Renal pelvis (tissue), 4 donors: ENCODE results near the gene ADSL. TPM values are rescaled to one million over a fixed set of nuclear protein-coding genes. Genes with fewer than 3 reads are reported as not detected.
A peak's percentile ranks its signal among the peaks of the same experiment; 100 is the strongest.
"Not testable (repeated sequence)": the region's sequence is repeated elsewhere in the genome, so short reads cannot be mapped to it uniquely, and the experiment has no call there.

Experiments used
- DNase-seq: peaks from one replicate; pipeline ENCODE4 v3.0.0-alpha.2; 2013
- polyA plus RNA-seq, 3 donors: library from polyadenylated mRNA; unstranded; fragments of 120-200 nt; gene quantifications; one replicate each; pipeline ENCODE4 v1.2.1, GENCODE V29; 2013; ENCODE audit not compliant: insufficient read length in 3 of 3

The ADSL gene
- polyA plus RNA-seq, 3 donors = 106 to 117 (median 108) TPM

GRCh38 chr22:40363059-40363458 is 16.8 kb downstream of the ADSL start:
- DNase-seq = no peak

GRCh38 chr22:40364431-40364830 is 18.1 kb downstream of the ADSL start:
- no peak for DNase-seq

- DNase-seq = no peak
These were observed 19.8 kb downstream of the ADSL start for GRCh38 chr22:40366068-40366467.

GRCh38 chr22:40367342-40367741 is 21.0 kb downstream of the ADSL start:
- DNase-seq = no peak

GRCh38 chr22:40368016-40368415 is 21.7 kb downstream of the ADSL start:
- no peak for DNase-seq

- DNase-seq = no peak
These were observed 22.5 kb downstream of the ADSL start for GRCh38 chr22:40368836-40369235.

GRCh38 chr22:40374567-40374966 is 28.3 kb downstream of the ADSL start:
- DNase-seq = no peak

- DNase-seq = no peak
These were observed 29.8 kb downstream of the ADSL start for GRCh38 chr22:40376149-40376548.

GRCh38 chr22:40377931-40378330 is 31.6 kb downstream of the ADSL start:
- DNase-seq = no peak

- not testable (repeated sequence) for DNase-seq
These were observed 32.1 kb downstream of the ADSL start for GRCh38 chr22:40378448-40378847.

GRCh38 chr22:40381461-40381860 is 35.2 kb downstream of the ADSL start:
- no peak for DNase-seq

GRCh38 chr22:40383905-40384304 is 37.6 kb downstream of the ADSL start:
- no peak for DNase-seq

- no peak for DNase-seq
These were observed 38.9 kb downstream of the ADSL start for GRCh38 chr22:40385036-40385782.

- no peak for DNase-seq
These were observed 41.4 kb downstream of the ADSL start for GRCh38 chr22:40387746-40388145.

- DNase-seq = no peak
These were observed 41.9 kb downstream of the ADSL start for GRCh38 chr22:40388231-40388630.

- DNase-seq = no peak
These were observed 45.1 kb downstream of the ADSL start for GRCh38 chr22:40391417-40391816.

- DNase-seq = no peak
These were observed 46.3 kb downstream of the ADSL start for GRCh38 chr22:40392618-40393017.

- no peak for DNase-seq
These were observed 48.3 kb downstream of the ADSL start for GRCh38 chr22:40394607-40395006.

GRCh38 chr22:40395607-40396006 is 49.3 kb downstream of the ADSL start:
- no peak for DNase-seq

GRCh38 chr22:40396882-40397281 is 50.6 kb downstream of the ADSL start:
- peak; percentile 90 for DNase-seq

- peak; percentile 27 for DNase-seq
These were observed 51.1 kb downstream of the ADSL start for GRCh38 chr22:40397396-40397795.

- DNase-seq = no peak
These were observed 53.3 kb downstream of the ADSL start for GRCh38 chr22:40399621-40400020.

- DNase-seq = no peak
These were observed 53.9 kb downstream of the ADSL start for GRCh38 chr22:40400159-40400558.

GRCh38 chr22:40401532-40401931 is 55.2 kb downstream of the ADSL start:
- DNase-seq = no peak
